HepG2 (cell line): ENCODE measurements around the gene UBL4B. TPM values are rescaled to one million over a fixed set of nuclear protein-coding genes. Genes with fewer than 3 reads are reported as not detected.

Experiments
- ATAC-seq: fragments of 200-7000 bp; cut with Tn5 transposase; 3 replicates; pipeline ENCODE4 v1.9.1; 2020; ENCODE audit warnings: mild to moderate bottlenecking, moderate library complexity
- BruUV-seq: library from RNA; stranded (reverse); fragments of 400-500 nt; replicated peaks from 2 replicates; lab custom pipeline; 2021; lab: Mats Ljungman, UMichigan
- CTCF ChIA-PET: fragments of 300-600 bp; formaldehyde crosslinking; extraction: SDS; loops from one replicate; lab custom pipeline; 2021; ENCODE audit warnings: low total read pairs, inconsistent platforms, low intra/inter-chr PET ratio; lab: Yijun Ruan, JAX
- POLR2A ChIA-PET: fragments of 350-600 bp; sonication (Branson Sonifier 250); formaldehyde crosslinking; loops from one replicate; lab custom pipeline; 2020; ENCODE audit warnings: antibody characterized with exemption, inconsistent platforms; lab: Yijun Ruan, JAX
- DNase-seq: peaks from one replicate; pipeline ENCODE4 v3.0.0-alpha.2; 2015; ENCODE audit warnings: low spot score
- FAIRE-seq: peaks from 3 replicates; lab custom pipeline; 2011; peaks lifted over from hg19 to GRCh38; lab: Jason Lieb, UNC
- H2AFZ ChIP-seq: one replicate; pipeline ENCODE4 v1.6.1; 2011; ENCODE audit warnings: low read length, inconsistent platforms
- H3K27ac ChIP-seq: fragments of 300-600 bp; 3 replicates; pipeline ENCODE4 v1.8.0; 2011; ENCODE audit warnings: mixed run types, mild to moderate bottlenecking, mixed read lengths, low read length, inconsistent platforms; ENCODE audit not compliant: insufficient read depth; ENCODE audit errors: extremely low read length
- H3K27me3 ChIP-seq, 2 experiments: fragments of 200-600 bp in 1 of 2; 2 replicates in 1 of 2; 3 replicates in 1 of 2; pipeline versions ENCODE4 v1.6.0 to v1.8.0; 2011; ENCODE audit warnings: low read length in 2 of 2, mild to moderate bottlenecking in 2 of 2, moderate library complexity in 2 of 2, inconsistent platforms in 1 of 2; ENCODE audit not compliant: insufficient read depth in 2 of 2, control insufficient read depth in 1 of 2
- H3K36me3 ChIP-seq, 2 experiments: fragments of 200-600 bp in 1 of 2; replicated peaks in 1 of 2; 2 replicates in 1 of 2; 3 replicates in 1 of 2; pipeline versions ENCODE4 v1.5.1 to v1.8.0; 2011; ENCODE audit warnings: low read length in 2 of 2, inconsistent platforms in 1 of 2; ENCODE audit not compliant: insufficient read depth in 2 of 2, control insufficient read depth in 1 of 2
- H3K4me1 ChIP-seq: 2 replicates; pipeline ENCODE4 v1.5.1; 2012; ENCODE audit warnings: low read length, inconsistent platforms; ENCODE audit not compliant: insufficient read depth
- H3K4me2 ChIP-seq: 2 replicates; pipeline ENCODE4 v1.6.0; 2011; ENCODE audit warnings: low read depth, low read length, inconsistent platforms
- H3K4me3 ChIP-seq, 3 experiments: fragments of 200-600 bp in 1 of 3; sonication (generic), shearing (Covaris generic) in 1 of 3; replicated peaks in 1 of 3; 2 replicates each; pipeline ENCODE4 v1.5.1; 2011 to 2016; ENCODE audit warnings: low read length in 3 of 3, inconsistent platforms in 2 of 3, low read depth in 2 of 3, mild to moderate bottlenecking in 2 of 3, control low read depth in 1 of 3, mixed read lengths in 1 of 3; ENCODE audit not compliant: insufficient read depth in 1 of 3
- H3K79me2 ChIP-seq: one replicate; pipeline ENCODE4 v1.6.1; 2011; ENCODE audit warnings: low read length, inconsistent platforms; ENCODE audit not compliant: insufficient read depth
- H3K9ac ChIP-seq: 2 replicates; pipeline ENCODE4 v1.6.0; 2011; ENCODE audit warnings: mild to moderate bottlenecking, low read depth, low read length, inconsistent platforms; ENCODE audit not compliant: insufficient read depth
- H3K9me3 ChIP-seq: 2 replicates; pipeline ENCODE4 v1.5.1; 2012; ENCODE audit warnings: mild to moderate bottlenecking, low read length
- H4K20me1 ChIP-seq: 2 replicates; pipeline ENCODE4 v1.6.0; 2011; ENCODE audit warnings: inconsistent platforms, mild to moderate bottlenecking, low read length, moderate library complexity; ENCODE audit not compliant: insufficient read depth
- ATAD3A ChIP-seq: sonication (generic); formaldehyde crosslinking; IDR thresholded peaks from 2 replicates; pipeline ENCODE4 v1.4.0; 2020; ENCODE audit warnings: missing genetic modification reagents
- GABPA ChIP-seq, 2 experiments: IDR thresholded peaks; 2 replicates each; pipeline ENCODE4 v1.6.1; 2011 to 2016; ENCODE audit warnings: low read depth in 2 of 2, low read length in 1 of 2, missing biosample characterization in 1 of 2, missing genetic modification characterization in 1 of 2
- HDAC6 ChIP-seq: fragments of 200-600 bp; sonication (generic); IDR thresholded peaks from 2 replicates; pipeline ENCODE4 v1.7.0; 2017; ENCODE audit warnings: mild to moderate bottlenecking, antibody characterized with exemption, low read length, low read depth
- HIC2 ChIP-seq: sonication (generic); formaldehyde crosslinking; IDR thresholded peaks from 2 replicates; pipeline ENCODE4 v1.9.0; 2022; ENCODE audit warnings: low read depth, missing genetic modification reagents
- HIVEP1 ChIP-seq: sonication (generic); formaldehyde crosslinking; IDR thresholded peaks from 2 replicates; pipeline ENCODE4 v1.4.0; 2020; ENCODE audit warnings: mild to moderate bottlenecking, missing genetic modification reagents
- IRF9 ChIP-seq: sonication (generic); formaldehyde crosslinking; IDR thresholded peaks from 2 replicates; pipeline ENCODE4 v1.8.0; 2022; ENCODE audit warnings: missing genetic modification reagents, mild to moderate bottlenecking, borderline replicate concordance
- MIXL1 ChIP-seq: IDR thresholded peaks from 2 replicates; pipeline ENCODE4 v1.6.1; 2016
- PREB ChIP-seq: sonication (generic); formaldehyde crosslinking; IDR thresholded peaks from 2 replicates; pipeline ENCODE4 v1.4.0; 2020; ENCODE audit warnings: missing genetic modification reagents
- RAD21 ChIP-seq: fragments of 450-650 bp; formaldehyde crosslinking; IDR thresholded peaks from 2 replicates; pipeline ENCODE4 v1.5.0; 2020; ENCODE audit warnings: mild to moderate bottlenecking
- TFDP1 ChIP-seq: IDR thresholded peaks from 2 replicates; pipeline ENCODE4 v1.6.1; 2016; ENCODE audit warnings: missing compliant biosample characterization, missing genetic modification reagents, borderline replicate concordance
- ZNF841 ChIP-seq: sonication (generic); formaldehyde crosslinking; IDR thresholded peaks from 2 replicates; pipeline ENCODE4 v1.8.1; 2023; ENCODE audit warnings: missing genetic modification reagents, borderline replicate concordance
- ZSCAN12 ChIP-seq: sonication (generic); formaldehyde crosslinking; IDR thresholded peaks from 2 replicates; pipeline ENCODE4 v1.9.0; 2021; ENCODE audit warnings: mild to moderate bottlenecking, missing genetic modification reagents
- WGBS: methylation state at CpG from one replicate; pipeline ENCODE4 v1.1.6; 2017; ENCODE audit warnings: low lambda C conversion rate; 5-methylcytosine and 5-hydroxymethylcytosine counted together
- in situ Hi-C: cut with HindIII; loops from 2 replicates; pipeline ENCODE4 v1.10.0; 2017; ENCODE audit warnings: low pct_unique_long_range_greater_than_20kb; ENCODE audit not compliant: extremely low pct_ligation_motif_present
- intact Hi-C: fragments of 100-400 bp; cut with micrococcal nuclease; formaldehyde crosslinking; loops from one replicate; pipeline ENCODE4 v1.10.0; 2022; ENCODE audit not compliant: unreplicated experiment
- polyA plus RNA-seq, 8 experiments: library from polyadenylated mRNA; depleted of rRNA in 3 of 8; stranded (reverse) in 7 of 8; unstranded in 1 of 8; fragments of >200 nt; fragmentation: Illumina TruSeq in 4 of 8; extraction: Trizol in 4 of 8; gene quantifications; 2 replicates each; pipeline versions ENCODE4 v1.2.1 to v1.2.3, GENCODE V29; 2011 to 2016; ENCODE audit warnings: low read depth in 4 of 8, missing spikeins in 1 of 8, mixed read lengths in 1 of 8; ENCODE audit not compliant: insufficient read depth in 1 of 8
- total RNA-seq, 5 experiments: library from RNA; depleted of rRNA; stranded (reverse); fragments of >200 nt; fragmentation: Illumina TruSeq; extraction: Trizol; gene quantifications; 2 replicates each; pipeline ENCODE4 v1.2.3, GENCODE V29; 2016; ENCODE audit warnings: low read depth in 1 of 5

UBL4B gene
- total and polyA plus RNA-seq, 2 of the 13 experiments (the other 11 are each of a cell fraction or from before 2014, with no cell fraction given): not detected

- no peak overlapping the region for H3K4me3 ChIP-seq
- TF ChIP-seq ZNF841 (CRISPR knock-in tag): no peak
- no peak for TF ChIP-seq PREB
- TF ChIP-seq HDAC6: no peak
- TF ChIP-seq ATAD3A (CRISPR knock-in tag): no peak
- TF ChIP-seq RAD21 (CRISPR knock-in tag): no peak
- TF ChIP-seq HIVEP1: no peak
- TF ChIP-seq GABPA (IDR thresholded peaks at IDR 0.05; ENCODE audit: low read depth, low read length): no peak
- no peak for TF ChIP-seq GABPA (CRISPR knock-in tag; IDR thresholded peaks at IDR 0.05; ENCODE audit: low read depth)
- TF ChIP-seq MIXL1: no peak
- TF ChIP-seq IRF9 (CRISPR knock-in tag): no peak
- TF ChIP-seq HIC2 (CRISPR knock-in tag): no peak
- no peak for TF ChIP-seq ZSCAN12 (CRISPR knock-in tag)
- TF ChIP-seq TFDP1 (CRISPR knock-in tag): no peak
- no peaks in the 10 kb centered on the region for H3K4me1 ChIP-seq
- no peak overlapping the region for H3K4me2 ChIP-seq
- H4K20me1 ChIP-seq: no peaks in the 10 kb centered on the region
- no peaks in the 10 kb centered on the region for H3K36me3 ChIP-seq
- no peaks in the 10 kb centered on the region for H3K79me2 ChIP-seq
- DNase-seq (no peak), ATAC-seq (no peak), FAIRE-seq (no peak)
- H3K27me3 ChIP-seq: peaks cover 4 to 20% of the 10 kb centered on the region in 2 experiments; a peak in 3 of 5 replicates
- no peak overlapping the region for H2AFZ ChIP-seq
- H3K9ac ChIP-seq: no peak overlapping the region
- no TSS peak for BruUV-seq
- H3K27ac ChIP-seq: no peak overlapping the region
- POLR2A ChIA-PET: no interaction called here
- CTCF ChIA-PET: no interaction called here
- no peaks in the 10 kb centered on the region for H3K9me3 ChIP-seq
- in situ Hi-C loops (no loop called here), intact Hi-C loops (no loop called here)
- 0% methylated on average over 3 of the region's 3 CpGs for WGBS
These were observed 48.9 kb downstream of the UBL4B start for GRCh38 chr1:110161165-110161564.
